Stimulated activated naive CD4-positive, alpha-beta T cell (primary cell): Measurements from ENCODE around the gene VIPR2.

ENCODE experiments used
- DNase-seq, 6 experiments: peaks; one replicate each; lab custom pipeline; 2025; lab: John Stamatoyannopoulos, UW

The VIPR2 gene

DNA sequence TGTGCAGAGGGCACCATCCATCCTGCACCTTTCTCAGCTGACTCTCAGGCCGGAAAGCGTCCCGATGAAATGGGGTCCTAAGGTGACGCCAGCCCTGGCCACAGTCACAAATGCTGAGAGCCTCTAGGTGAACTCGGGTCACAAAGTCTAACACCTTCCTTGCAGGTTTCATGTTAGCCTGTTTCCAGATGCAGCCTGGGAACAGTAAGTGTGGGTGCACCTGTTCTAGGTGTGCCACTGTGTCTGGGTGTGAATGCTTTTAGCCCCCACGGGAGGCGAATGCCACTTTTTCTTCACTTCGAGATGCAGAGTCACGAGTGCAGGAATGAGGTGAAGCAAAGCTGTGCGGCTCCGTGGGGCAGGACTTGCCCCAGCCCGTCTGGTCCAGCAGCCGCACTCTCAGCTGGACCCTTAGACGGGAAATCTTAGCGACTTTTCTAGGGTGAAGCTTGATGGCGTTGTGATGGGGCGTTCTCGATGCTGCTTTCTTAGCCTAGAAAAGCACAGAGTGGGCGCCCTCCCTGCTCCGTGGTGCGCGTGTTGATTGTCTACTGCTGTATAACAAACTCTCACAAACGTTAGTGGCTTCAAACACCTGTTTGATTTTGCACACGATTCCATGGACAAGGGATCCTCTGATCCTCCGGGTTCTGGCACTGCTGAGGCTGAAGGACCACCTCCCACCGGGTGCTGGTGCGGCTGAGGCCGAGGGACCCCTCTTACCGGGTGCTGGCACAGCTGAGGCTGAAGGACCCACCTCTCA, 13.6 kb upstream of the VIPR2 start:
- DNase-seq: no peak

- no peak for DNase-seq
Measured at GRCh38 chr7:159157714-159158113, 13.0 kb upstream of the VIPR2 start.

GRCh38 chr7:159156436-159157245, 12.0 kb upstream of the VIPR2 start:
- no peak for DNase-seq

- DNase-seq: no peak
Measured at GRCh38 chr7:159155410-159155809, 10.7 kb upstream of the VIPR2 start.

DNA sequence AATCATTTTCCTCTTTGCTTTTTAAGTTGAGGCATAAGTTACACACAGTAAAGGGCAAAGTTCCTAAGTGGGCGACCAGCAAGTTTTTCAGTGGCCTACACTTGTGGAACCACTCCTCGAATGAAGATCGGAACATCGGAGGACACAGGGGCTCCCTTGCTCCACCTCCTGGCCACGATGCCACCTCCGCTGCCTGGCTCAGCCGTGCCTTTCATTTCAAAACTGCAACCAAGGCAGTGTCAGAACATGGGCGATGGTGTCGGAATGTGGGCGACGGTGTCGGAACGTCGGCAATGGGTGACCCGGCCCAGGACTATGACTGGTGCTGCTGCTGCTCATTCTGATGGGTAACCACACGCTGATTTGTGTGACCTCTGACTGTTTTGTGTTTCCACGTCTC, 9.6 kb upstream of the VIPR2 start:
- DNase-seq: no peak

DNA sequence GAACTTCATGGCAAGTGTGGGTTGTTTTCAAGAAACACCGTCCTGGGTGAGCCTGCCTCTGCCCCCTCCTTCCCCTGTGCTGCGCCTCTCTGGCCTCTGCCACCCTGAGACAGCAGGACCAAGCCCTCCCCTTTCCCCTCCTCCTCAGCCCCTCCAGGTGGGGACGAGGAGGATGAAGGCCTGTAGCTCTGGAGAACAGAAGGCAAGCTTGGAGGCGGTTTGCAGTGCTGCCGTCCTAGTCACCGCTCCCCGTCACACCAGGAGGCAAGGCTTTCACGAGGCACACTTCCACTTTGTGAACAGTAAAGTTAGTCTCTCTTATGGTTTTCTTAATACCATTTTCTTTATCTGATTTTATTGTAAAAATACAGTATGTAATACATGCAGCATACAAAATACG, 8.8 kb upstream of the VIPR2 start:
- DNase-seq: no peak

GRCh38 chr7:159152816-159153215, 8.1 kb upstream of the VIPR2 start:
- DNase-seq: no peak

GRCh38 chr7:159151231-159151630, 6.6 kb upstream of the VIPR2 start:
- no peak for DNase-seq

GRCh38 chr7:159149488-159149887, 4.8 kb upstream of the VIPR2 start:
- DNase-seq: no peak

DNA sequence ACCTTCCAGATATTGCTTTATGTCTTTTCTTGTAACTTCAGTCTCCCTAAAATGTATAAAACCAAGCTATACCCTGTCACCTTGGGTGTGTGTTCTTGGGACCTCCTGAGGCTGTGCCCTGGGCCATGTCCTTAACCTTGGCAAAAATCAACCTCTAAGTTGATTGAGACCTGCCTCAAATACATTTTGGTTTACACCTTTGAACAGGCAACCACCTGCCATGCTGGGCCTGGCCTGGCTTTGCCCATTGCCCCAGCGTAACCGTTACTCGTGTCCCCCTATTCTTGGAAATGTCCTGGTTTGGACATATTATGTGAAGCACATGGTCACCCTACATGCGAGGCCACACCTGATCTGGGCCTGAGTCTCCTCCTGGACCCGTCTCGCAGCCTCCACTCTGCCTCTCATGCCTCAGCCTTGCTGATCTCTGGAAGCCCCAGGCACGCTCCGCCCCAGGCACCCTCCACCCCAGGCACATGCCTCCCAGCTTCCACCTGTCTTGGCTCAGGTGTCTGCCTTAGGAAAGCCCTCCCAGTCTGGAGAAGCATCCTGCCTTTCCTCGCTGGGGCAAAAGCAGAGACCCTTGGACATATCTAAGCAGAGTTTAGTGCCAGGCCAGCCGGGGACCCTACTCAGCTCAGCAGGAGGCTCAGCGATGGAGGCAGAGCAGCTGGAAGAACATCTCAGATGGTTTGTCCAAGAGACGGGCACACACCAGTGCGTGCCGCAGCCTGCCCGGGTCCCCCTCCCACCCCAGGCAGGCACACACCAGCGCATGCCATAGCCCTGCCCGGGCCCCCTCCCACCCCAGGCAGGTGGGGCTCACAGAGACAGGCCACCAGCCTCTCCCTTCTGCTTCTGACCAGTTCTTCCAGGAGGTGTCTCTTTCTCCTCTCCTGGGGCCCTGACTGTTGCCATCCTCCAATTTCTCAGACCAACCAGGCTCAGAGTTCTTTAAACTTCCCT, 4.0 kb upstream of the VIPR2 start:
- no peak for DNase-seq

- DNase-seq: no peak
Measured at GRCh38 chr7:159147687-159148086, 3.0 kb upstream of the VIPR2 start.

DNA sequence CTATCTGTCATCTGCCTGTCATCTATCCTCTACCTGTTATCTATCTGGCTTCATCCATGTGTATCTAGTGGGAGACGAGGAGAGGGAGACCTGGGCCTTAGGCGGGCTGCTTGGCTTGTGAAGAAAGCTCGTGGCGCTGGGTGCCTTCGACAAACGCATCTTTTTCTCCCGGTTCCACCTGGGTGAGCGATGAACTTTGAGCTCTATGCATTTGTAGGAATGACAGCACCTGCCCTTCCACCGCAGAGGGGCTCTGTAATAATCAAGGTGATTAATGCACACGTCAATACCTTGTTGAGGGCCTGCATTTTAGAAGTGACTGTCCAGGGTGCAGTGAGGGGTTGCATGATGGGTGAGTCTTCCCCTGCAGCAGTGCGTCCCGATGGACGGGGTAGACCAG, 2.6 kb upstream of the VIPR2 start:
- DNase-seq: no peak

DNA sequence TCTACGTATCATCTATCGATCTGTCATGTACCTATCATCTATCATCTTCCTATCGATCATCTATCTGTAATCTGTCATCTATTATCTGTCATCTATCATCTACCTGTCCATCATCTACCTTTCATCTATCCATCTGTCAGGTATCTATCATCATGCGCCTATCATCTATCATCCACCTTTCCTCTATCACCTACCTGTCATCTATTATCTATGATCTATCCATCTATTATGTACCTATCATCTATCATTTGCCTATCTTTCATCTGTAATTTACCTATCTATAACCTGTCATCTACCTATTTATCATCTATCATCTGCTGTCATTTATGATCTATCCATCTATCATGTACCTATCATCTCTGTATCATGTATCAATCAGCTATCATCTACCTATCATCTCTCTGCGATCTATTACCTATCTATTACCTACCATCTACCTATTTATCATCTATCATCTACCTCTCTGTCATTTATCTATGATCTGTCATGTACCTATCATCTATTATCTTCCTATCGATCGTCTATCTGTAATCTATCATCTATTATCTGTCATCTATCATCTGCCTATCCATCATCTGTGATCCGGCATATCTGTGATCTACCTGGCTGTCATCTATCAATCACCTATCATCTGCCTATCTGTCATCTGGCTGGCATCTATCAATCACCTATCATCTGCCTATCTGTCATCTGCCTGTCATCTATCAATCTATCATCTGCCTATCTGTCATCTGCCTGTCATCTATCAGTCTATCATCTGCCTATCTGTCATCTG, 1.6 kb upstream of the VIPR2 start:
- DNase-seq: no peak

GRCh38 chr7:159145490-159145855, 806 bp upstream of the VIPR2 start:
- no peak for DNase-seq

- no peak for DNase-seq
Measured at GRCh38 chr7:159143780-159144757, 598 bp downstream of the VIPR2 start.

DNA sequence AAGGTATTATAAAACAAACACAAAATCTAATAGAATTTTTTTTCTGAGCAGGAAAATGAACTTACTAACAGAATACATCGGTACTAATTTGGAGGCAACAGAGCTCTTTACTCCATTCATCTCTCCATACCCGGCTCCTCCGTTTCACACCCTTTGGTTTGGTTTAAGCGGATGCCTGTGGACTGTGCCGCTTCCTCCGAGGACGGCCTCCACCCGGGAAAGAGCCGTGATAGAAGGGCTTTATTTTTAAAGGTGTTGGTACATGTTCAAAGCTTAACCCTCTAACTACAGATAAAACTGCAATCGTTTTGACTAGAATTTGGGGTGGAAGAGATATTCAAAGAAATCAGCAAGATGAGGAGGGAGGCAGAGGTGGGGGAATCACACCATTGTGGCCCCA, 1.9 kb downstream of the VIPR2 start:
- DNase-seq: no peak

GRCh38 chr7:159142199-159142598, 2.5 kb downstream of the VIPR2 start:
- DNase-seq: no peak

- DNase-seq: no peak
Measured at GRCh38 chr7:159141660-159142059, 3.0 kb downstream of the VIPR2 start.

DNA sequence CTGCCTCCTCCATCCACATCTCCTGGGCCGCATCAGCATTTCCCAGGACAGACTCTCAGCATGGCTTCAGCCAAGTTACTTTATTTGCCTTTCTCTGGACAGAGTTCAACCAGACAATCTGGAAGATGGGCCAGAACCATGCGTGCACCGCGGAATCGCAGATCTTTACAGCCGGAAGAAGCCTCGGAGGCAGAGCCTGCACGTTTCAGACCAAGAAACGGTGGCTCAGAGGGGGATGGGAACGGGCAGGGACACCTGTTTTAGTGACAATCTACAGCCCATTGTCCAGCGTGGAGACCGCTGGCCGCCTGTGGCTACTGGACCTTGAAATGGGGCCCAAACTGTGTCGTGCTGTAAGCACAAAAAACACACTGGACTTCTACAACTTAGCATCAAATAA, 3.5 kb downstream of the VIPR2 start:
- no peak for DNase-seq

DNA sequence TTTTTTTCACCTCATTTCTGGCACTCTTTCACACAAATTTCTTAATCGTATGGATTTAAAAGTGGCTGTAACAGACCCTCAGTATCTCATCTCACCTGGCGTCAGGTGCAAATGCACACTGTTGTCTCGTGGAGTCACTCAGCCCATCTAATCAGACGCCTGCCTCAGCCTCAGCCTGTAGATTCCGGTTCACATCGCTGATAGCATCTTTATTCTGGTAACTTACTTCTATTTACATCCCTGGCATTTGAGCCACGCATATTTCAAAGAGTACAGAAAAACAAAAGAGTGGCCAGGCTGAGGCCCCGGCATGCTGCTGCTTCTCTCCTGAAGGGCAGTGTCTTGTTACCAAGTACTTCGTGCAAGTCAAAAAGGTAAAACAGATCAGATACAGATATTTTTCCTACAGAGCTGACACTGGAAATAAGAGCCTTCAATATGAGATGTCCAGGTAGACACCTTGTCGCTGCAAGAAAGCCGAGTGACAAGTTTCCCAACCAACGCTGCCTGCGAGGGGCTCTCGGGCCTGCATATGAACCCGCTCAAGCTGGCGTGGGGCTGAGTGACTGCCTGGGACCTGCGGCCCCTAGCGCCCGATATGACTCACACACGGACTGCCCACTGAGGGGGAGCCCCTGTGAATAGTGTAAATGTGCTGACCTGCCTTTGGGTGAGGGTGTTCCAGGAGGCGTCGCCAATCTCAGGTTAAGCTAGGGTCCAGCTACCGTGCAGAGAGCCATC, 4.3 kb downstream of the VIPR2 start:
- no peak for DNase-seq
